ENCODE measurements around the gene NFE2L2.

The NFE2L2 gene

DNA sequence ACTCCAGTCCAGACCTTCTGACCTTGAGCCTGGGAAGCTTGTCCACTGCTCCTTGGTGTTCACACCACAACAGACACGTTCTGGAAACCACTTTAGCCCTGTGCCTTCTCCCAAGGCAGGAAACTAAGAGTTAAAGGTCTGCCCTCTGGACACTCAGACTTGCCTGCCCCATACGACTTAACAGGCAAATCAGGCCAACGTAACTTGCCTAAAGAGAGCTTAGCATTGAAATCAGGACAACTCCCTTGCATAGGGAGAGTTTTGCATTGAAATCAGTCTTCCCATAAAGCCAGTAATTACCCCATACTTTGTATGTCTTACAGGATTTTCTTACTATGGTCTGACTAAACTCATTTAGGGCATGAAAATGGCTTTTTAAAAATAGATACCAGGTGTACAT lies 18.5 kb downstream of the NFE2L2 start:
- DNase-seq (ENCODE audit: low read depth) = no peak
- TF ChIP-seq, protein P1, sequence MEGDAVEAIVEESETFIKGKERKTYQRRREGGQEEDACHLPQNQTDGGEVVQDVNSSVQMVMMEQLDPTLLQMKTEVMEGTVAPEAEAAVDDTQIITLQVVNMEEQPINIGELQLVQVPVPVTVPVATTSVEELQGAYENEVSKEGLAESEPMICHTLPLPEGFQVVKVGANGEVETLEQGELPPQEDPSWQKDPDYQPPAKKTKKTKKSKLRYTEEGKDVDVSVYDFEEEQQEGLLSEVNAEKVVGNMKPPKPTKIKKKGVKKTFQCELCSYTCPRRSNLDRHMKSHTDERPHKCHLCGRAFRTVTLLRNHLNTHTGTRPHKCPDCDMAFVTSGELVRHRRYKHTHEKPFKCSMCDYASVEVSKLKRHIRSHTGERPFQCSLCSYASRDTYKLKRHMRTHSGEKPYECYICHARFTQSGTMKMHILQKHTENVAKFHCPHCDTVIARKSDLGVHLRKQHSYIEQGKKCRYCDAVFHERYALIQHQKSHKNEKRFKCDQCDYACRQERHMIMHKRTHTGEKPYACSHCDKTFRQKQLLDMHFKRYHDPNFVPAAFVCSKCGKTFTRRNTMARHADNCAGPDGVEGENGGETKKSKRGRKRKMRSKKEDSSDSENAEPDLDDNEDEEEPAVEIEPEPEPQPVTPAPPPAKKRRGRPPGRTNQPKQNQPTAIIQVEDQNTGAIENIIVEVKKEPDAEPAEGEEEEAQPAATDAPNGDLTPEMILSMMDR (IDR thresholded peaks at IDR 0.05; ENCODE audit: control insufficient read depth, insufficient read depth, low read depth, low read length, missing control alignments) = no peak
- no peak overlapping the region for H3K4me3 ChIP-seq (ENCODE audit: control insufficient read depth, low read depth, low read length)

DNA sequence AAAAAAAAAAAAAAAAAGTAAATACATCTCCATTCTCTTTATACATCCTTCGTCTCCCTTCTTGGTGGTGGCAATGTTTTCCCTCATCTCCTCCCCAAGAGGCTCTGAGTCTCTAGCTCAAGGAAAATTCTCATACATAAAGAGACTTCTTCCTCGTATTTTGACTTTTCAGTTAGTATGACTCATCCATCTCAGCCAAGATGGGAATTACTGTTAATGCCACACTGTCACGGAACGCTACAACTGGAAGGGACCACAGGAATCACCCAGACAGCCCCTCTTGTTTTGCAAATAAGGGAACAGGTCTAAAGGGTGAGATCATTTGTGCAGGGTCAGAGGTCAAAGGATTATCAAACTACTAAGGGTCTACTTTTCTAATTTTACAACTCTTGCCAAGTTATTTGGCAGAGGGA lies 19.5 kb downstream of the NFE2L2 start:
- no peak overlapping the region for H3K4me3 ChIP-seq (ENCODE audit: control insufficient read depth, low read depth, low read length)
- TF ChIP-seq, protein P1 (IDR thresholded peaks at IDR 0.05; ENCODE audit: control insufficient read depth, insufficient read depth, low read depth, low read length, missing control alignments) = no peak
- DNase-seq (ENCODE audit: low read depth) = peak; percentile 66

DNA sequence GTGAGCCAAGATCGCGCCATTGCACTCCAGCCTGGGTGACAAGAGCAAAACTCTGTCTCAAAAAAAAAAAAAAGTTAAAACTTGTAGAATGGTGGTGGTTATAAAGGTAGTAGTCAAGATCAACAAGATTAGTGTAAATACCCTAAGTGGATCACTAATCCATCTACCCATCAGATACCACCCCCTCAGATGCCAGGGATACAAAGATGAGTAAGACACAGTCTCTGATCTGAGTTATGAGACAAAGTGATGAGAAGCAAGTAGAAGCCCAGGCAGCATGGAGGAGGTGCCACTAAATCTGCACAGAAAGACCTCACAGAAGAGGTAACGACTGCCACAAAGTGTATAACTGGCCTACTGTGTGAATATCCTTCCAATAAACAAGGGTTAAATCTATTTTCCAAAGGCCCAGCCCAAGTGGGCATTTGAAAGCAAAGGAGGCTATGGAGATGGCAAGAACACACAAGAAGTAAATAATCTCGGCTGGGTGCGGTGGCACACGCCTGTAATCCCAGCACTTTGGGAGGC lies 20.2 kb downstream of the NFE2L2 start:
- no peak for DNase-seq (ENCODE audit: low read depth)
- TF ChIP-seq, protein P1 (IDR thresholded peaks at IDR 0.05; ENCODE audit: control insufficient read depth, insufficient read depth, low read depth, low read length, missing control alignments) = no peak
- H3K4me3 ChIP-seq (ENCODE audit: control insufficient read depth, low read depth, low read length) = no peak overlapping the region

DNA sequence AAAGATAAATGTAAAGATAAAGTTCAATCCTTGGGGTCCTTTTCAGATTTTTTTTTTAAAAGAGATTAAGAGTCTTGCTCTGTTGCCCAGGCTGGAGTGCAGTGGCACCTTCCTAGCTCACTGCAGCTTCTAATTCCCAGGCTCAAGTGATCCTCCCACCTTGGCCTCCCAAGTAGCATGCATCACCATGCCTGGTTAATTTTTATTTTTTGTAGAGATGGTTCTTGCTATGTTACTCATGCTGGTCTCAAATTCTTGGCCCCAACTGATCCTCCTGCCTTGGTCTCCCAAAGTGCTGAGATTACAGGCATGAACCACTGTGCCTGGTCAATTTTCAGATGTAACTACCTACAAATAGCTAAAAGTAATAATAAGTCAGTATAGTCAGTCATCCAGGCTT lies 21.1 kb downstream of the NFE2L2 start:
- H3K4me3 ChIP-seq (ENCODE audit: control insufficient read depth, low read depth, low read length) = no peak overlapping the region
- TF ChIP-seq, protein P1 (IDR thresholded peaks at IDR 0.05; ENCODE audit: control insufficient read depth, insufficient read depth, low read depth, low read length, missing control alignments) = no peak
- DNase-seq (ENCODE audit: low read depth) = no peak

DNA sequence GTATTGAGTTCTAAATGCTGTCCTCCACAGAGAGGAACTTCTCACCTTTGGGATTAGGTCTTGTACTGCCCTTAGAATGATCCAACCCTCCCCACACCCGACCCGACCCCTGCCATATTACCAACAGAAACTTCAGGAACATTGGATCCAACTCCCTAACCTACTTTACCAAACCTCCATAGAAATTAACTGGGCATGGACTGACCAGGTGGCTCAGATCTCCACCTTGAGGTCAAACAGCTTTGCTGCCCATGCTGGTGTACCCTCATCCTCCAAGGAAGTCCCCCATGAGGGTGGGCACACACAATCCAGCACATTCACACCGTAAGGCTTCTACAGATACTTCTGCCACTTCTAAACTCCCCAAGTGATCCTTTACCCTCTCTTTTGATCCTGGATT lies 21.5 kb downstream of the NFE2L2 start:
- H3K4me3 ChIP-seq (ENCODE audit: control insufficient read depth, low read depth, low read length) = no peak overlapping the region
- TF ChIP-seq, protein P1 (IDR thresholded peaks at IDR 0.05; ENCODE audit: control insufficient read depth, insufficient read depth, low read depth, low read length, missing control alignments) = no peak
- DNase-seq (ENCODE audit: low read depth) = no peak

DNA sequence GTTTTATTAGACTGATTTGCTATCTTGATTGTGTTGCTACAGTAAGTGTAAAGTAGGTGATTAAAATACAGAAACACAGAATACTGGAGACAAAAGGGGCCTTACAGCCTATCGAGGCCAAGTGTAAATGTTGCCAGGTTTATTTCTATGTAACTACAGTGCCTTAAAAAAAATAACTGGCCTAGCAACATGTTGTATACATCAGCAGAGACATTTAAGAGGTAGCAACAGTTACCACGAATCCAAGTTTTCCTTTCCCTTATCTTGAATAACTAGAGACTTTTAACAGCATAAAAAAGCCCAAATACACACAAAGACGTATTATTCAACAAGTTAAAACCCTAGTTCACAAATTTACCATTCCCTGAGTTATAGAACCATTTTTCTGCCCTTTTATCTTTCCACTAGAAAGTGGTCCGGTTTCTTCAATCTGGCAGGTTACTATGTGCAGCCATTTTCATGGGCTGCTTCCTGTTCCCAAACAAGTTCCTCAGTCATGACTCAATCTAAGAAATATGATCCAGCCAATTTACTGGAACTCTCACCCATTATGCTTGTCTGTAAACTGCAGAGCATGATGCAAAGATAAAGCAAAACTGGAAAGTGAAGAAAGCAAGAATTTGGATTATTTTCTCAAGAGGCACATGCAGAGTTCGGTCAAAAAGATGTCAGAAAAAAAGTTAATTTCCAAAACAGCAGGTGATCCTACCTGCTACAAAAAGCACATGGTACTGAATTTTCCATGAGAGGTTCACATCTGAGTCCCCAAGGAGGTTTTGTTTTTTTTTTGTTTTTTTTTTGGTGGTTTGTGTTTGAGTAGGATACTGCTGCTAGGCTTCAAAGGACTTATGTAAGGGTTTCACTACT lies 22.2 kb downstream of the NFE2L2 start:
- TF ChIP-seq, protein P1 (IDR thresholded peaks at IDR 0.05; ENCODE audit: control insufficient read depth, insufficient read depth, low read depth, low read length, missing control alignments) = no peak
- DNase-seq (ENCODE audit: low read depth) = peak; percentile 92
- H3K4me3 ChIP-seq (ENCODE audit: control insufficient read depth, low read depth, low read length) = no peak overlapping the region

Data from AG09309 (cell line).